ENCODE measurements around the gene MMP19.

Gene MMP19

DNA sequence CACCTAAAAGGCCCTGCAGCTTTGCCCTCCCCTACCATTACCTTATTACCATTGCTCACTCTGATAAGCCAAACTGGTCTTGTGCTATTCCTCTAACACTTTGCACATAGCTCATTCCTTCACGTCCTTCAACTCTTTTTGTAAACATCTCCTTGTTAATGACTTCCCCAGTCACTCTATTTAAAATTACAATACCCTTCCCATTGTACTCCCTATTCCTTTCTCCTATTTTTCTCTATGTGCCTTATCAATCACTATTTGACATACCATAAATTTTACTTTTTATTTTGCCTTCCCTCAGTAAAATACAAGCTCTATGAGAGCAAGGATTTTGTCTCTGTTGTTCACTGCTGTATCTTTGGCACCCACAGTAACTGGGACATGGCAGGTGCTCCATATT lies 30.6 kb downstream of the MMP19 start:
- no peak for DNase-seq

DNA sequence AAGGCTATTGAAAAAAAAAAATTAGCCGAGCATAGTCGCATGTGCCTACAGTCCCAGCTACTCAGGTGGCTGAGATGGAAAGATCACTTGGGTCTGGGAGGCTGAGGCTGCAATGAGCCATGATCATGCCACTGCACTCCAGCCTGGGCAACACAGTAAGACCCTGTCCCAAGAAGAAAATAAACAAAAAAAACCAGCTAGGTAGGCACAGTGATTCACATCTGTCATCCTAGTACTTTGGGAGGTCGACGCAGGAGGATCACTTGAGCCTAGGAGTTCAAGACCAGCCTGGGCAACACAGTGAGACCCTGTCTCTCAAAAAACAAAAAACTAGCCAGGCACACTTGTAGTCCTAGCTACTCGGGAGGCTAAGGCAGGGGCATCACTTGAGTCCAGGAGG lies 33.5 kb downstream of the MMP19 start:
- no peak for DNase-seq

DNA sequence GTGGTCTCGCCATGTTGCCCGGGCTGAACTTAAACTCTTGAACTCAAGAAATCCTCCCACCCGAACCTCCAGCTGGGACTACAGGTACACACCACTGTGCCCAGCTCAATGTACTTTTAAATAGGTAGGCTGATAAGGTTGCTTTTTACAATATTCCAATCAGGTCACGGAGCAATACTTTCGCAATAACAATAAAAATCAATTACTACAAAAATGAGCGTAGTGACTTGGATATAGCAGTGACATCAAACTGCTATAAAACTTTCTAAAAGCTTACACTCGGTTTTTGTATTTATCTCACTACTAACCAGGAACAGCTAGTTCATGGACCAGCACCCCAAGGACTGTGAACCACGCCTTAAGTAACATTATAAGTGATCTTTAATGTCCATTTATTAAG lies 35.8 kb downstream of the MMP19 start:
- DNase-seq: no peak

DNA sequence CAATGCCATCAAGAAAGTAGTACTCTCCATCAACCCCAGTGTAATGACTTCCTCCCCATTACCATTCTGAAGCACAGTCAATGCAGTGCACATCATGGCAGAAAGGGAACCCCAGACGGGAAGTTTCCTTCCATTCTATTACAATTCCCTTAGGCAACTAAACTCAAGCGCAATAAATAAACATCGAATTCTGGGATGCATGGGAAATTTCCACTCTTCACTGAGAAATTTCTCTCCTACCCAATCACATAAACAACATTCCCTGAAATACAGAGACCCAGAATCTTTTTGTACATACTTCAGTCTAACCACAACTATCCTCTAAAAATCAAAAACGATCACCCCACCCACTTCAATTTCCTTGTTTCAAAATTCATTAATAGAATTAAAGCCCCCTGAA lies 45.2 kb downstream of the MMP19 start:
- DNase-seq: no peak

DNA sequence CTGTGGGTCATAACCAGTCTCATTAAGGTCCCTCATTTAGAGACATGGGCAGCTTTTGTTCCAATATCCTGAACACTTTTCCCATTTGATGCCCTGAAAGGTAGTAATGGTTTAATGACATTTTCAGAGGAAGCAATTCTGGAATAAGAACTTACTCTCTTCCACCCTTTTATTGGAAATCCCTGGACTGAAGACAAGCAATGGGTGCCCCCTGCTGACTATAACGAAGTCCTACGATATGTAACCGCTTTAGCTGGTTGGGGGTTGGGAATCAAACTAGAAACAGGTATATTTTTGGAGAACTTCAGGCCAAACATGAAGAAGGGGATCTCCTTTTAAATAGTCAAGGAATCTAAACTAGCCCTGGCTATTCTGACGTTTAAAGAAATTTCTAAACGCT lies 45.7 kb downstream of the MMP19 start:
- no peak for DNase-seq

DNA sequence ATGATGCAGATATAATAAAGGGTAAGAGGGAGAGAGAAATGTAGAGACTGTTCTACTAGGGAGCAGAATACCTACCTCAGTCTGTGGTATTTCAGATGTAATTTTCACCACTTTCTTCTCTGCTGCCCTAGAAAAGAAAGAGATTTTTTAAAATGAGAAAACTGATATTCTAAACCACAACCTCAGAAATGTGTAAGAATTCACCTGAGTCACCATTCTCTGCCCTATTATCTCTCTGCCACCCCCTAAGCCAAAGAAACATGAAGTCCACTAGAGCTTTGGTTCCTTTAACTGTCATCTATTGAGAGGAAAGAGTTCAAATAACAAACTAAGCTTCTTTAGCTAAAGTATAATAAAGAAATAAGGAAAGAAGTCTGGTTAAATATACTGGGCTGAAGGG lies 46.8 kb downstream of the MMP19 start:
- no peak for DNase-seq

DNA sequence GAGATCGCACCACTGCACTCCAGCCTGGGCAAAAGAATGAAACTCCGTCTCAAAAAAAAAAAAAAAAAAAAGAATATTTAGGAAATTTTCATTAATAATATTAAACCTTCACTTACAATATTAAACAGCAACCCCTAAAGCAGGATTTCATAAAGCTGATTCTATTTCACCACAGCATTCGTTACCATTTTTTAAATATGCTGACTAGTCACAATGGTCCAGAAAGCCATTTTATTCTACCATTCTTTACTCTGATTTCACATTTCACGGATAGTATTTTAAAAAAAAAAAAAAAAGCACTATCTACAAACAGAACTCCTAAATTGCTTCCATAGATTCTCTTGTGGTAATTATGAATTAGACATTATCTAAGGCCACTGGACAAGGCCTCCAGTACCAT lies 52.8 kb downstream of the MMP19 start:
- DNase-seq: no peak

DNA sequence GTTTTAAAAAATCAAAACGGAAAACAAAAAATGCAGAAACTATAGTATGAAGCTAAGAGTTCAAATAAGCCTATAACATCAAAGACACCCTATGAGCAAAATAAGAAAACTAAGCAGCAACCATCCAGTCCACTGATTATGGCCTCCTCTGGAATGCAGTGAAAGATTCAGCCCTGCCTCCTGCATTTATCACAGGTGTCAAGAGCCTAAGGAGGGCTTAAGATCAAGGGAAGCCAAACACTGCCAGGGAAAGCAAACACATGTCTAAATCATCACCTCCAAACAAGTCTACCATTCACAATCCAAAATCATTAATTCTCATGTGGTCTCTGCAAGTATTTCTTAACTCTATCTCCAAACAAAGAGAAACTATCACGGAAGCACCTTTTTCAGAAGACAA lies 53.6 kb downstream of the MMP19 start:
- no peak for DNase-seq

DNA sequence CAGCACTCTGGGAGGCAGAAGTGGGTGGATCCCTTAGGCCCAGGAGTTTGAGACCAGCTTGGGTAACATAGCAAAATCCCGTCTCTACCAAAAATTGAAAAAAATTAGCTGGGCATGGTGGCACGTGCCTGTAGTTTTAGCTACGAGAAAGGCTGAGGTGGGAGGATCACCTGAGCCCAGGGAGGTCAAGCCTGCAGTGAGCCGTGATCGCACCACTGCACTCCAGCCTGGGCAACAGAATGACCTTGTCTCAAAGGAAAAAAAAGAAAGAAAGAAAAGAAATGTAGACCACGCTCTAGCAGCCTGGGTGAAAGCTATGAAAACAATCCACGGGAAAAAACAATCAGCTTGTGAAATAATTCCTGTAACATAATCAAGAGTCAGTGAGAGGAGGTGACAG lies 54.2 kb downstream of the MMP19 start:
- DNase-seq: no peak

Data from NCI-H1092 (cell line).